GM19452 (cell line): ENCODE measurements around the gene AHR.

Experiments
- ATAC-seq: cut with Tn5 transposase; IDR thresholded peaks from one replicate; pipeline ENCODE4 v1.9.1; 2021; ENCODE audit not compliant: unreplicated experiment

AHR gene

GRCh38 chr7:17302575-17303142 lies 4.2 kb downstream of the AHR start:
- peak; percentile 28 for ATAC-seq

GRCh38 chr7:17304926-17305325 lies 6.5 kb downstream of the AHR start:
- ATAC-seq, result no peak

GRCh38 chr7:17305387-17306171 lies 7.1 kb downstream of the AHR start:
- ATAC-seq, result no peak

DNA sequence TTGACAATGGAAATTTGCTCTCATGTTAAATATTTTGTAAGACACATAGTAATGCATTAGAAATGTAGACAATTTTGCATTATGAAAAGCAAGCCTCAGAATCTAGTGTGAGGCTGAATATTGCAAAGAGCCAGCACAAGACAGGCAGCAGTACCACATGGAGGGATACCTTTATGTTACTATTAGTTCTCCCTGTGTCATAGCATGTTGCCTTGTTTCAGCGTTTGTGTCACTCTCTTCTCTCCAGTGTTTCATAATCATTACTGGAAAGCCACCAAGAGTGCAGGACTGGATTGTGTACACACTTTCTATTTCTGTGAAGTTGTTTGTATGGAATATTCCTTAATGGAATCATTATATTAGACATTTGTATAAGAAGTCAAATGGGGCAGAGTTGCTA lies 8.5 kb downstream of the AHR start:
- no peak for ATAC-seq

DNA sequence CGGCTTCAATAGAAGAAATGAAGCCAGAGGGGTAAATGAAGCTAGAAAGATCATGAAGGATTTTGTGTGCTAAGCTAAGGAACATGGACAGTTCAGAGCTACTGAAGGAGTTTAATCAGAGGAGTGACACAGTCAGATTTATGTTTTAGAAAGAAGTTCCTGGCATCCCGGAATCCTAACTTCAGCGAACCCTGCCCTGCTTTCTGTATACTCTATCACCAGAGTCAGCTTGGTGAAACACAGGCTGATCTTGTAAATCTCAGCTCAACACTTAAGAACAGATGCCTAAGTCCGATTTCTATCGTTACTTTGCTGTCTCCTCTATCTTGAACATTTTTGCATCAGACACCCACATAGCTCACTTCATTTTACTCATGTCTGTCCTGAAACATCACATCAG lies 9.1 kb downstream of the AHR start:
- no peak for ATAC-seq

- ATAC-seq, result no peak
These were observed 9.7 kb downstream of the AHR start for GRCh38 chr7:17307969-17308648.

- no peak for ATAC-seq
These were observed 12.7 kb downstream of the AHR start for GRCh38 chr7:17311194-17311593.

DNA sequence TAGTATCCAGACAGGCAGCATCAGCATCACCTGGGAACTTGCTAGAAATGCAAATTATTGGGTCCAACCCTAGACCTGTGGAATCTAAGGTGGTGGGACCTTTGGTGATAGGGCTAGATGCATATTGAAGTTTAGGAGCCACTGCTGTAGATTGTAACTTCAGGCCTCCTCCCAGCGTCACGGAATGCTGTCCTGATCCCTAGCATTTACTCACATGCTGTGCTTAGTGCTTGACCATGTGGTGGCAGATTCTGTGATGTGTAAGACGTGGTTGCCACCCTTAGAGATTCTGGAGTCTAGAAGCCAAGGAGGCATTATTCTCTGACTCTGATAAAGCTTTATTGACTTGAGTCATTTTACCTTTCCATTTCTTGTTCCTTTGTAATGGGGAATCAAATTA lies 13.5 kb downstream of the AHR start:
- ATAC-seq, result no peak

DNA sequence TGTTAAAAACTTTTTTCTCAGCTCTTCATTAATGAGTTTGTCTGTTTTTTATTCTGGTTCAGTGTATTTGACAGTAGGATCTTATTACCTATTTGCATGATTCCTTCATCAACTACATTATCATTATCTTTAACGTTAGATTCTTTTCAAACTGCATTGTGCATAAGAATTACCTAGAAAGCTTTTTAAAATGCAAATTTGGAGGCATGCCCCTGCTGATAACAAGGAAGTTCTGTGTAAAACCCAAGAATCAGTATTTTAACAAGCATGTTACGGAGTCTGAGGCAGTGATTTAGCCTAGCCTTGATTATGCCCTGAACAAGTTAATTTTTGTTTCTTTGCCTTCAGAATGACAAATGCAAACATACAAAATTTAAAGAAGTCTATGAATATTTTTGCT lies 14.2 kb downstream of the AHR start:
- no peak for ATAC-seq

DNA sequence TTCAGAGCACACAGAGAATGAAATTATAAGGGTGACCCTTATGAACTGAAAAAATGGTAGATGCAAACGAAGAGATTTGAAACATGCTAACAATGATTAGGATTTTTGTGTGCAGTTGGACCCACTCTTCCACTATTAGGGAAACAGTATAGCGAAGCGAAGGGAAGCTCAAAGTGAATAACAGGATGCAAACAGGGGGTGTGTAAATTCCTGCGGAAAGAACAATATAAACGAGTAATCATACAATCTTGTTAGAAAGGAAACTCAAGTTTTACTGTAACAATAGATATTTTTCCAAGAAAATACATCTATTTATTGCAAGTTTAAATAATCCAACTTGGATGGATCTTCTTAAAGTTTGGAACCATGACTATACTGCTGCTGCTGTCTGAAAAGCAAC lies 14.7 kb downstream of the AHR start:
- no peak for ATAC-seq

DNA sequence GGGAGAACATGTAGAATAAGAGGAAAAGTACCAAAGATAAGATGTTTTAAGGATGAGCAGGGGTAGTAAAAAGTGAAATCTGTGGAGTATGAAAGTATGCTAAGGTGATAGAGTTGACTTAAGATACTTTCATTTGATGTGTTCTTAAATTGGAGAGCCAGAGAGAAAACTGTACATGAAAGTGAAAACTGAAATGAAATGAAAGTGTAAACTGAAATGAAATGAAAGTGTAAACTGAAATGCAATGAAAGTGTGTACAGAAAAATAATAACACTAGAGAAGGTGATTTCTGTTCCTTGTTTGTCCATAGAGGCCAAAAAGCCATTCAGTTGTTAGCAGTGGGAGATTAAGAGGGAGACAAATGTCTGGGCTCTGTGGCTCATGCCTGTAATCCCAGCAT lies 17.5 kb downstream of the AHR start:
- ATAC-seq, result no peak

GRCh38 chr7:17318146-17318545 lies 19.7 kb downstream of the AHR start:
- no peak for ATAC-seq

DNA sequence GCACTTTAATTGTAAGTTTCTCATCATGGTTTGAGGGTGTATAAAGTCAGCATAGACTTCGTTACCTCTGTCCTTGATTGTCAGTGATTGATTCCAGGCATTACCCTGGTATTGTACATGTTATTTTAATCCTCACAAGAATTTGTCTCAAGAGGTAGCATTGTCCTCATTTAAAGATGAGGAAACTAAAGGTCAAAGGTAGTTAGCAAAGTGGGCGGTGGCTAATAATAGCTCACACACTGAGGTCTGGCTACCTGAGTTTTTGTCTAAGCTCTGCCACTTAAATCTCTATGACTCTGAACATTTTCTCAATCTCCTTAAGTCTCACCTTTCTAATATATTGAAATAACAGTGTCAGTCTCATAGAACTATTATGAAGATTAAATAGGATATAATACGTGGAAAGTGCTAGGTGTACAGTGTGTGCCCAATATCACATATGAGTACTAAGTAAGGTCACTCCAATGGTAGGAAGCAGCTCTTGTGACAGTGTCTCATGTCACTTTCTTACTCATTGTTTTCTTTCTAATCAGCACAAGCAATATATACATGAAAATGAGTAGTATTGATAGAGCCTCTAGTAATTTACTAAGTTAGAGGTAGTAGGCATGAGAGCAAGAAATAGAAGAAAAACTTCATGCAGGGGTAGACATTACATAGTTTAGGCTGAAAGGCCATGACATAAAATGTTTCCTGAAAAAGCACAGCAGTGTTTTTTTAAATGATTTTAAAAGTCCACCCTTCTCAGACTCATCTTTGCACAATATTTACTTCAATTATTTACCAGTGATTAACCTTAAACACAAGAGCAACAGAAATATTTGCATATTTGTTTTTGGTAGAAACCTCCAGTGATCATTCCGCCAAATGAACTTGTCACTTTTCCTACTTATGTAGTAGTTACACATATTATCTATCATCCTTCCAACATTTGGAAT lies 21.0 kb downstream of the AHR start:
- no peak for ATAC-seq

DNA sequence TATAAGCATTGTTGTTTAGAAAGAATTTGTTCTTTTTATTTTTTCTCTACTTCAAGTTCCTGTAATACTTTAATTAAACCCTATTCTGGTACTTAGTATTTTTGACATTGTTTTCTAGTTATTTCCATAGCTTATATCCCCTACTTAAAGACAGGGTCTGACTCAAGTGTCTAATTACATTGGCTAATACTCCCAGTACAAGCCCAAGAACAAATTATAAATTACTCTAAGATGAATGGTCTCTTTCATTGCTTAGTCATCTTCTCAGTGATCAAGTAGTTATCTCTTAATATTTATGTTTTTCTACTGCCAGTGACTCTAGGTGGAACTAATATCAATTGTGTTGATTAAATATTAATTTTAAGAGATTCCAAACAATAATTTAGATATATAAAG lies 21.6 kb downstream of the AHR start:
- ATAC-seq, result no peak

GRCh38 chr7:17320657-17321056 lies 22.2 kb downstream of the AHR start:
- no peak for ATAC-seq

GRCh38 chr7:17325364-17325763 lies 26.9 kb downstream of the AHR start:
- ATAC-seq, result no peak

DNA sequence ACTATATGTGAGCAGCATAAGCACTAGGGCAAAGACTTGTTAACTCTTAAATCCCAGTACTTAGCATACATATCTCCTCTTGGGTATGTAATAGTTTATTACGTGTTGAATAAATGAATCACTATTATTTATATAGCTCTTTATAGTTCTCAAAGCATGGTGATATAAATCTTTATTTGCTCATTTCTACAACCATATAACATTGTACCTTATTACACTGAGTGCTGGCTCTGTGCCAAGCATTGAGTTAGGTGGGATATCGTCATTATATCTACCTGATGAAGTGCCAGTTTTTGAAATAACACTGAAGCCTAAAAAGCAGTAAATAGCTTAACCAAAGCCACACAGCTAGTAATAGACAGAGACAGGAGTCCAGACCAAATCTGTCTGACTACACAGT lies 27.9 kb downstream of the AHR start:
- no peak for ATAC-seq

- no peak for ATAC-seq
These were observed 30.2 kb downstream of the AHR start for GRCh38 chr7:17328641-17329040.

- ATAC-seq, result no peak
These were observed 31.0 kb downstream of the AHR start for GRCh38 chr7:17329440-17329839.

DNA sequence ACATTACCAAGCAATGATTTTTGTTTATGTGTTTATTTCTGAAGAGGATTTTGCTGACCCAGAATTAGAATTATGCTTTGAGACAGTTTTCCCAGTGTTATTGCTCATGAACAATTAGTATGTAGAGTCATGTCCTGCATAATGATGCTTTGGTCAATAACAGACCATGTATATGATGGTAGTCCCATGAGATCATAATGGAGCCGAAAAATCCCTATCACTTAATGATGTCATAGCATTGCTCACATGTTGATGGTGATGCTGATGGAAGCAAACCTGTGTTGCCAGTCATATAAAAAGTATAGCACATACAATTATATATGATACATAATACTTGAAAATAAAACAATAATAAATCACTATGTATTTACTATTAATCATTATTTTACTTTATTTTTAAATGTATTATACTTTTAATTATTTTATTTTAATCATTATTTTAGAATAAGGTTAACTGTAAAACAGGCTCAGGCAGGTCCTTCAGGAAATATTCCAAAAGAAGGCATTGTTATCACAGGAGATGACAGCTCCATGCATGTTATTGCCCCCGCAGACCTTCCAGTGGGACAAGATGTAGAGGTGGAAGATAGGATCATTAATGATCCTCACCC lies 33.5 kb downstream of the AHR start:
- no peak for ATAC-seq

DNA sequence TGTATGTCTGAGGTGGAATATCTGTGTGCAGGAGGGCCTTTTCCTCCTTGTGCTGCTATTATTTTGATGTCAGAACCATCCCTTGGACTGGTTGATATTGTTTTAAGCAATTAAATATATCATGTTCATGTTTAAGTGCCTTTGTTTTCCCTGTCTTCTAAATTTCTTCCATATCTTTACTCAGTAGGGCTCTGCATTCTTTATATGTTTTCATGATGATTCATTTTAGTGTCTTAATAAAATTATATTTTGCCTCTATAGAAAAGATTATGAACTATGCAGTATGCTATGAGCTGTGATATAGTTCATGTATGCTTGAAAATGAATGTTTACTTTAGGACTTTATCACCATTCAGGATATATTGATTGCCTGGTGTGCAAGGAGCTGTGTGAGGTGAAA lies 34.8 kb downstream of the AHR start:
- ATAC-seq, result no peak
